Kidney glomerular epithelial cell (primary cell): Measurements from ENCODE around the gene SLC25A29.
"Not testable (repeated sequence)": the region's sequence is repeated elsewhere in the genome, so short reads cannot be mapped to it uniquely, and the experiment has no call there.

ENCODE experiments used
- DNase-seq: peaks from one replicate; lab custom pipeline; 2025; lab: John Stamatoyannopoulos, UW

The SLC25A29 gene

DNA sequence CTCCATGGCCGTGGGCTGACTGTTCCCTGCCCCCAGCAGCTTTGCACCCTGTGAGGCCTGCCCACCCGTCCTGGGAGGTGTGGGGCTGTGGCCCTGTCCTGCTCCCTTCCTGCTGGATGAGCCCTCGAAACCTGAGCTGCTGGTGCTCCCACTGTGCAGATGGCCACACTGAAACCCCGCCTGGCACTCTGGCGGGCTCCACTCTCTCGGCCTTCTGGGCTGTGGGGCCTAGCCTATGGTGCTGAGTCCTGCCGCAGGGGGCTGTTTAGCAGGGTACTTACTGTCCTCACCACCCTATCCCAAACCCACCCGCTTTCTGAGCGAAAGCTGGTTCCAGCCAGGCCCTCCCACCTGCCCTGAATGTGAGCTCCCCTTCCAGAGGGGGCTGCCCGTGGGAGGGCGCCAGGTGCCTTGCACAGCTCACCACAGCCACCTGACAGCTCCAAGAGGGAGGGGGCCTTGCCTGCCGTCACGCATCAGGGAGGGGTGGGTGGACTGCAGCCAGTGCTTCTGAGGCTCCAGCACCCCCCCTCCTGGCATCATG lies 24.2 kb upstream of the SLC25A29 start:
- no peak for DNase-seq

DNA sequence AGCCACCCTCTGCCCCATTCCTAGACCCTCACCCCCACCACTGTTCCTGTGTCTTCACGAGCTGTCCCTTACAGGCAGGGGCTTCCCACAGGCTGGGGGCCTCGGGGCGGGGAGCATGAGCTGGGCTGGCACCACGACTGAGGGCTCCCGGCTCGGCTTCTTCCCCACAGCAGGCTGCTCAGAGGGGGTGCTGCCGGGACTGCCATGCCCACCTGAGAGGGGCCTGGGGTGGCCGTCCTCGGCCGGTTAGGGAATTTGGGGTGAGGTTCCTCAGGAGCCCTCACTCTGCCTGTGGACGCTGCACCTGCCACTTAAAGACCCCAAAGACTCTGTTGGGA lies 23.7 kb upstream of the SLC25A29 start:
- DNase-seq, result no peak

DNA sequence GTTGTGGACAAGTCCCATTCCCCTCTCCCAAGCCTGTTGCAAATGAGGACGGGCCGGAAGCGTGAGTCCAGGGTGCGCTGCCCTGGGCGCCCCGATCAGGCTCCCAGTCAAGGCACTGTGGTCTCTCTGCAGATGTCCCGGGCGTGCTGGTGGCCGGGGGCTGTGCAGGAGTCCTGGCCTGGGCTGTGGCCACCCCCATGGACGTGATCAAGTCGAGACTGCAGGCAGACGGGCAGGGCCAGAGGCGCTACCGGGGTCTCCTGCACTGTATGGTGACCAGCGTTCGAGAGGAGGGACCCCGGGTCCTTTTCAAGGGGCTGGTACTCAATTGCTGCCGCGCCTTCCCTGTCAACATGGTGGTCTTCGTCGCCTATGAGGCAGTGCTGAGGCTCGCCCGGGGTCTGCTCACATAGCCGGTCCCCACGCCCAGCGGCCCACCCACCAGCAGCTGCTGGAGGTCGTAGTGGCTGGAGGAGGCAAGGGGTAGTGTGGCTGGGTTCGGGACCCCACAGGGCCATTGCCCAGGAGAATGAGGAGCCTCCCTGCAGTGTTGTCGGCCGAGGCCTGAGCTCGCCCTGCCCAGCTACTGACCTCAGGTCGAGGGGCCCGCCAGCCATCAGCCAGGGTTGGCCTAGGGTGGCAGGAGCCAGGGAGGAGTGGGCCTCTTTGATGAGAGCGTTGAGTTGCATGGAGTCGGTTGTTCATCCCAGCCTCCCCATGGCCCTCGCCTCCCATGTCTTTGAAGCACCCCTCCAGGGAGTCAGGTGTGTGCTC lies 23.2 kb upstream of the SLC25A29 start:
- DNase-seq, result no peak

DNA sequence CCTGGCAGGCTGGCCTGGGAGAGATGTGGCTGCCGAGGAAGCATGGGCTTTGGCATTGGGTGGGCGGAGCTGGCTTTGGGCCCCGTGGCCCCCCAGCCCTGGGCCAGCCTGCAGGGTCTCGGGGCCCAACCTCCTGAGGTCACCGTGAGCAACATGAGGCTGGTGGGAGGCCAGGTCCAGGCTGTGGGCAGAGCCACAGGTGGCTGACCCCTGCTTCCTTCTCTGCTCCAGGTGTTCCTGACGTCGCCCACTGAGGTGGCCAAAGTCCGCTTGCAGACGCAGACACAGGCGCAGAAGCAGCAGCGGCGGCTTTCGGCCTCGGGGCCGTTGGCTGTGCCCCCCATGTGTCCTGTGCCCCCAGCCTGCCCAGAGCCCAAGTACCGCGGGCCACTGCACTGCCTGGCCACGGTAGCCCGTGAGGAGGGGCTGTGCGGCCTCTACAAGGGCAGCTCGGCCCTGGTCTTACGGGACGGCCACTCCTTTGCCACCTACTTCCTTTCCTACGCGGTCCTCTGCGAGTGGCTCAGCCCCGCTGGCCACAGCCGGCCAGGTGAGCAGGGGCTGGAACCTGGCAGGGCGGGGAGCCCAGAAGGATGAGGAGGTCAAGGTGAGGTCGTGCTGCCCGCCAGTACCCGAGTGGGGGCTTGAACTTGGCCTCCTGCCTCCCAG lies 22.4 kb upstream of the SLC25A29 start:
- no peak for DNase-seq

DNA sequence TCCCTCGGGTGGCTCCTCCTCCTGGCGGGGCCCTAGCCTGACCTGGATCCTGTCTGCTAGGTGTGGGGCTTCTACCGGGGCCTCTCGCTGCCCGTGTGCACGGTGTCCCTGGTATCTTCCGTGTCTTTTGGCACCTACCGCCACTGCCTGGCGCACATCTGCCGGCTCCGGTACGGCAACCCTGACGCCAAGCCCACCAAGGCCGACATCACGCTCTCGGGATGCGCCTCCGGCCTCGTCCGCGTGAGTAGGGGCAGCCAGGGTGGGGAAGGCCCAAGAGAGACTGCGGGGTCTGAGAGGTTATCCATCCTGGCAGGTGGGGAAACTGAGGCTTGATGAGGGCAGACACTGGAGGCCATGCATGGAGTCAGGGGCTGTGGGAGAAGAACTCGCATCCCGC lies 20.9 kb upstream of the SLC25A29 start:
- no peak for DNase-seq

DNA sequence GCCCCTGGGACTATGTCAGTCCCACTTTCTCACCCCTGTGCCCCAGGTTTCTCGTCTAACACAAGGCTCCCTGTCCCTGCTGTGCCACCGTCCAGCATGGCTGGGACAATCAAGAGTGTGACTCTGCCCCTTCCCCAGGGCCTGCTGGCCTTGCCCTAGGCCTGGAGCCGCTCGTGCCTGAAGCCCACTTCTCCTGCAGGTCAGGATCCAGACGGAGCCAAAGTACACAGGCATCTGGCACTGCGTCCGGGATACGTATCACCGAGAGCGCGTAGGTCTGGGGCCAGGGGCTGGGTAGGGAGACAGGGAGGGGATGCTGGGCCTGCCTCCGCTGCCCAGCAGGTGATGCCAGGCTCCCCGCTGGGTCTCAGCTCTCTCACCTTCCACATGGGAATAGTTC lies 19.7 kb upstream of the SLC25A29 start:
- DNase-seq, result no peak

DNA sequence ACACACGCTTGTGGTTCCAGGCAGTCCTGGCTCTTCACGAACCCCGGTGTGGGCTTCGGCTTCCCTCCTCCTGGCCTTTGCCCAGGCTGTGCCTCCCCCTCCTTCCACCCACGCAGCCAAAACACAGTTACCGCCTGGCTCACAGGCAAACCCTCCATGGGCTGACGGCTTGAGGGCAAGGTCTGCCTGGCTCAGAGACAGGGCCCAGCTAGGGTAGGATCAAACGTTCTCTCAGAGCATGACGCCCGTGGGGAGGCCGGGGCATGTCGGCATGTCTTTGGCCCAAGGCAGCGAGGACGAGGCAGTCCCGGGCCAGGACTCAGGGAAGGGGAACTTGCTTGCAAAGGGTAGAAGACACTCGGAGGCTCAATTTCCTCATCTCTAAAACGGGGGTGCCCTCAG lies 19.0 kb upstream of the SLC25A29 start:
- no peak for DNase-seq

DNA sequence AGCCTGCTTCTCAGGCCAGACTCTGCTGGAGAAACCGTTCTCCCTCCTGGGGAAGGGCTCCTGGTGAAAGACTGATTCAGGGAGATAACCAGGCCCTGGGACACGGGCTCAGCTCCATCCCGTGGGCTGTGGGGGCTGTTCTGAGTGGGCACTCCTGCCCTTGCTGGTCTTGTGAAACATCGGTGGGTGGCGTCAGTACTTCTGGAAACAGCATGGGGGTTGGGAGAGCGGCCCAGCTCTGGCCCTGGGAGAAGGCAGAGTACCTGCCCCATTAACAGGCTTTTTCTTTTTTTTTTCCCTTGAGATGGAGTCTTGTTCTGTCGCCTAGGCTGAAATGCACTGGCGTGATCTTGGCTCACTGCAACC lies 17.7 kb upstream of the SLC25A29 start:
- DNase-seq, result no peak

DNA sequence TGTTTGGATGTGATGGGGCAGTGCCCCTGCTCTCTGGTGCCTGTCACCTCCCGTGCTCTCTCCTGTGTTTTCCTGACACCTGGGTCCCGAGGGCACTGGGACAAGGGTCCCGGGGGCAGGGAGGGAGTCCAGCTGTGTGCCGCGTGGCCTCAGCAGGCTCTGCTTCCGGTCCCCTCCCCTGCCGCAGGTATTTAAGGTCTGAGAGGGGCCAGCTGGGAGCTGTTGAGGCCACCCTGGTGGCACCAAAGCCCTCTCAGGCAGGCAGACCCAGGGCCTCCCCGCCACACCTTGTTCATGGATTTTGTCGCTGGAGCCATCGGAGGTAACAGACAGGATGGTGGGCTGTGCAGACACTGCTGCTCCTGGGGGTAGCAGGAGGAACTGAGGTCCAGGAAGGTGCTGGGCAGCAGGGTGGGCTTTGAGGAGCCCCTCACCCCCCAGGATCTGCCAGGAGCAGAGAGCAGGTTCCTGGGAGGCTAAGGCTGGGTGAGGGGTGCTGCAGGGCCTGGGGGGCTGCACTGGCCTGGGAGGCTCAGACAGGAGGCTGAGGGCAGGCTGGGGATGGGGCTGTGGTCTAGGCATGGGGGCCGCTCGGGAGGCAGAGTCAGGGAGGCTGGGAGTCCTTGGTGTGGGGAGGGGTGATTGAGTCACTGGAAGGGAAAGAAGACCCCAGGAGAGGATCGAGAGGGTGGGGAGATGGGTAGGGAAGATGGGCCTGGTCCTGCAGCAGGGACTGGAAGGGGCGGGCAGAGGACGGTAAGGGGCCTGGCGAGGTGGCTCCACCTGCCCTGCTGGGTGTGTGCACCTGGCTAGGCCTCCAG lies 17.1 kb upstream of the SLC25A29 start, which contains the start of gene SLC25A47:
SLC25A47 (plus strand) TSS at position 219 of the 821 bp plus-strand sequence; CDS start at position 295, 76 bp downstream.
- DNase-seq, result no peak

DNA sequence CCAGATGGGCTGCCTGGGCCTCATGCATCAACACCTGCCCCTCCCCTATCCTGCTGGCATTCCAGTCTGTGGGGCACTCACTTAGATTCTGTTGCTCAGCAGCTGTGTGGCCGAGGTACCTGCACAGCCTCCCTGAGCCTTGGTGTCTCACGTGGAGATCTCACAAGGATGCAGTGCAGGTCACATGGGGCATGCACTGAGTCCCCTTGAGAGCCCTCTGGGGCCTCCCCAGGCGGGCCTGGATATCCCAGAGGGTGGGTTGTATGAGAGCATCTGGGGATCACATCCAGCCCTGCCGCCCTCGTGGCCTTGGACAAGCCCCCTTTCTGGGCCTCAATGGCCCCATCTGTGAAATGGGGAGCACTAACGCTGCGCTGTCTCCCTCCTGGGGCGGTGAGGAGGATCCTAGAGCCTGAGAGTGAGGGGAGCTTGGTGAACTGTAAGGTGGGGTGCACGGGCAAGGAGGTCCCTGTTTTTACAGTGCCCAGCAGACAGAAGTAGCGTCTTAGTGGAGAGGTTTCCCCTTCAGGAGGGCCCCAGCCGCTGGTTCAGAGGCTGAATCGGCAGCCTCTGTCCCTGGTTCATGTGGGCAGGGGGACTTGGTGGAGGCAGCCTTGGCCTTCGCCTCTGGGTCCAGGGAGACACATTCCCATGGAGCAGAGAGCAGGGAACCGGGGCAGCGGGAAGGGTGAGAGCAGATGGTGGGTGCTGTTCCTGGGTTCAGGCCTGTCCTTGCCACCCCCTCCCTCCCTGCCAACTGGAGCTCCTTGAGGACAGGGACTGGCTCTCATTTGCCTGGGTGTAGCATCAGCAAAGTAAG lies 16.1 kb upstream of the SLC25A29 start:
- DNase-seq, result no peak

DNA sequence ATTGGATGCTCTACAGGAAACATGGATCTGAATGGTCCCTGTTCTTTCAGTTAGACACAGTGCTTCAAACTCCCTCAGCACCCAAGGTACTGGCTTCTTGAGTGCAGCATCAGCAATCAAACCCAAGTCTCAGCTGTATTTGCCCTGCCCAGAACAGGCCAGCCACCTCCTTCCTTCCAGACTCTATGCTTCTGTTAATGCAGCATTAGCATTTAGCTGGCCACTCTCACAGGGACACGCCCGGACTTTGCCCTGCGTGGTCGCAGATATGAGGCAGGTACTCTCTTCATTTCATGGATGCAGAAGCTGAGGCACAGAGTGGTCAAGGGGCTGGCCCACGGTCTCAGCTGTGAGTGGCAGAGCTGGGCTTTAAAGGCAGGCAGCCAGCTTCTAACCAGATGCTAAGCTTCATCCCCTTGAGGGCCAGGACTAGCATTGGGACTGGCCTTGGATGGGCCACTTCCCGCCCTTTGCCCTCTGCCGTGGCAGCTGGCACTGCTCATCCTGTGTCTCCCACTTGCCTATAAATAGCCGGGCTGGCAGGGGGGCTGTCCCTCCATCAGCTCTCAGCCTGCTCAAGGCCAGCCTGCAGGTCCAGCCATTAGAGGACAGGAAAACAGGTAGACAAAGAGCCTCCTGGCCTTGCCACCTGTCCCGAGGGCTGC lies 15.4 kb upstream of the SLC25A29 start:
- no peak for DNase-seq

DNA sequence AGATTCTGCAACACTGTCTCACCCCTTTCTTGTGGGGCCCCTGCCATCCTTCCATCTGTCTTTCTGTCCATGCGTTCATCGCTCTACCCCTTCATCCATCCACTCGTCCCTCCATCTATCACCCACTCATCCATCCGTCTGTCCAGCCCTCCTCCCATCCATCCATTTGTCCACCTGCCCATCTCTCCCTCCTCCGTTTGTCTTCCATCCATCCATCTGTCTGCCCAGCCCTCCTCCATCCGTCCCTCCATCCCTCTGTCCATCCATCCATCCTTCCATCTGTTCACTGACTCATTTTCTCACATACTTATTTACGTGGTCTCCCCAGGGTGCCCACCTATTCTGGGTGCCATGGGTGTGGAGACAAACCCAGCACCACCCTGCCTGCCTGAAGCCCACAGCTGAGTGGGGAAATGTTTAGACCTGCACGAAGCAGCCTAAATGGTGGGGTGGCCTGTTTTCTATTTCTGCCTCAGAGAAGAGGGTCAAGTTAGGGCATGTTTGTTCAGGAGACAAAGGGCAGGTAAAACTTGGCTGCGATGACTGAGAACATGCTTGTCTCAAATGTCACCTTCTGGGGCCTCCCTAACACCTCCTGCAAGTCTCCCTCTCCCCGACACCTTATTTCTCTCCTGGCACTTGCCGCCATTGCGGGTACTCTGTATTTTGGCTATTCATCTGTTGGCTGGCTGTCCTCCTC lies 14.1 kb upstream of the SLC25A29 start:
- DNase-seq, result no peak

DNA sequence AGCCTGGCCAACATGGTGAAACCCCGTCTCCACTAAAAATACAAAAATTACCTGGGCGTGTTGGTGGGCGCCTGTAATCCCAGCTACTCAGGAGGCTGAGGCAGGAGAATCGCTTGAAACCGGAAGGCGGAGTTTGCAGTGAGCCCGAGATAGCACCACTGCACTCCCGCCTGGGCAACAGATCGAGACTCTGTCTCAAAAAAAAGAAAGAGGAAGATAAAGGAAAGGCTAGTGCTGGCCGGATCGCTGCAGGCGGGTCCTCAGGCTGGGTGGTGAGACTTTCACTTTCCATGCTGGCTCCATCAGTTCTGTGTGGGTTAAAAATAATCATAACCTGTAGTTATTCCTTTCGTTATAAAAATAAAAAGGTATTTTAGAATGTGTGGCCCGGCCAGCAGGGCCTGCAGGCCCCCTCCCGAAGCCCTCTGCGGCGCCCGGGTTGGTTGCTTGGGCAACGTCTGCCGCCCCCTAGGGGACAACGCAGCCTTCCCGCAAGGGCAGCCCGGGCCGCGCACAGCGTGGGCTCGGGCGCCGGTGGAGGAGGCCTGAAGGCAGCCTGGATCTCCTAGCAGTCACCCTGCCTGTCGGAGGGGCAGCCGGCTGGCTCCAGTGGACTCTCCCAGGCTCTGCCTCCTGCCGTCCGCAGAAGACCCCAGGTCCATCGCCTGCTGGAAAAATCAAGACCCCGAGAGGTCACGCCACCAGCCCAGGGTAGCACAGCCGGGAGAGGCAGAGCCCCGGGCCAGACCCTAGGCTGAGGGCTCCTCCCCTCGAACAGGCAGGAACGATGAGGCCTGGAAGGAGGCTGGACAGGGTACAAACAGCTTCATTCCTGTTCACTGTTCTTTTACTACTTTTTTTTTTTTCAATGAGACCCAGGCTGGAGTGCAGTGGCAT lies 11.9 kb upstream of the SLC25A29 start:
- DNase-seq, result no peak

DNA sequence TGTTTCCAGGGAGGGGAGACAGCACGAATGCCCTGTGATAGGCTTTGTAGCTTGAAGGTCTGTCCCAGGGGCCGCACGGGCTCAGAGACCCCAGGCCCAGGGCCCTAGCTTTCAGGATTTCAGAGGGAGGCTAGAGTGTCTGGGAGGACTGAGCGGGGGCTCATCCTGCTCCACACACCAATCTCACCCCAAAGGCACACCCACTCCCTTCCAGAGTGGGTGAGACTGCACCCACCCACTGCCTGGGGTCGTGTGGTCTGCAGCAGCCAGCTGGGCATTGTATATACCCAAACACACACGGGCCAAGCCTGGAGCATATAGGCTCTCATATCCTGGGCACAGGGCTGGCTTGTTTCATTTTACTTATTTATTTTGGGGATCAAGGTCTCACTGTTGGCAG lies 11.1 kb upstream of the SLC25A29 start:
- DNase-seq, result no peak

DNA sequence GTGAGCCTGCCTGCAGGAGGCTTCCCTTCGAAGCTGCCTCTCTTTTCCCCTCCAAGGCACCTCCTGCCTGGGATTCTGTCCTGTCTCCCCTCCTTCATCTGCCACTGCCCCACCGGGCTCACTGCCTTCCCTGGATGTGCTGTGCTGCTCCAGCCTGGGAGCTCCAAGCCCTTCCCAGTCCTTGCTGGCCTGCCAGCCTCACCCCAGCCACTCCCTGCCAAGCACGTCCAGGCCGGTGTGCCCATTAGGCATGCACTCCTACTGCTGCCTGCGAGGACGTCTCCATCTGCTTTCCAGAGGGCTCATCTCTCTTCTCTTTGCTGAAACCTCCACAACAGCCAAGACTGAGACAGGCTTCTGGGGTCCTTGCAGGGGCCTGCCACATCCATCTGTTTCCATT lies 8.5 kb upstream of the SLC25A29 start:
- no peak for DNase-seq

DNA sequence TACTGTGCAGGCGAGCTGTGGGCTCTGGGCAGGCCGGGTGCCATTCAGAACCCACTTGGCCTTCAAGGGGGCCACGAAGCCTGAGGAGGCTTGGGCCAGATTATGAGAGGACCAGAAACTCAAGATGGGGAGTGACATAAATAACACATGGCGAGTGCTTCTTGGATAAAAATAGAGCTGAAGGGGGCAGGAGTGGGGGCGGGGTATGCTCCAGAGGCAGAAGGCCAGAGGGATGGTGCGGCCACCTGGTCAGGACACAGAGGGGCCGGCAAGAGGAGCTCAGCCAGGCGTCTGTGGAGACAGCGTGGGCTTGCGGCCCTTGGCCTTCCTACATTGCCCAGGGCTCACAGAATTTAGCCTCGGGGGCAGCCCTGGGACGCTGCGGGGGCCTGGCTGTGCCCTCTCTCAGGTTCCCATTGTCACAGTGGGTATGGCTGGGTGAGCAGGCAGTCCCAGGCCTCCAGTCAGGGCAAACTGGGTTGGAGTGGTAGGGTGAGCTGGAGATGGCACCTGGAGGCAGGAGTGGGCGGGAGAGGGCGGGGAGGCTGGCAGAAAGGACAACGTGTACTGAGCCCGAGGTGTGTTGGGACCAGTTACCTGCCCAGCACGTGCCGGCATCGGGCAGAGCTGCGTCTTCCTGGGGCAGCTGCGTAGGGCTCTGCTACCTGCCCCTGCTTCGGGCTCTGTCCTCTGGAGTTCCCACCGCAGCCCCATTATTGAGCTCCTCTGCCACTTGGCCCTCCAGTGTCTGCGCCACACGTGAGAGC lies 7.4 kb upstream of the SLC25A29 start:
- DNase-seq, result no peak

DNA sequence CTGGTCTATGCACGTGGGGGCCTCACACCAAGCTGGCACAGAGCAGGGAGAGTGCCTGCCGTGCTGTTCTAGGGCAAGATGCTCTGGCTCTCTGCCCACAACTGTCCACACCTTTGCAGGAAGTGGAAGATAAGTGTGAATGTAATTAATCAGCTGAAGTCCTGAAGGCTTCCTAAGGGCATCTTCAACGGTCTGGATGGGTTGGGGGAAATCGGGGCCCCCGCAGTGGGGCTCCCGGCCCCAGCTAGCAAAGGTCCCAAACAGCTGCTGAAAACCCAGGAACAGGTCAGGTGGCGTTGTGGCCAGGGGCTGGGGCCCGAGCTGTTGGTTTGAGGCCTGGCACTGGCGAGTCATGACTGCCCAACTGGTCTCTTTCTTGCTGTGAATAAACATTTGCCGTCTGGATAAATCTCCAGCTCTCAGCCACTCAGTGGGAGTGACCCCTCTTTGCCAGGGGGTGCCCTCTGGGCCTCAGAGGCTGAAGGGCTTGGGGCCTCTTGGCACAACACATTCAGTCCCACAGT lies 6.7 kb upstream of the SLC25A29 start:
- DNase-seq, result no peak

DNA sequence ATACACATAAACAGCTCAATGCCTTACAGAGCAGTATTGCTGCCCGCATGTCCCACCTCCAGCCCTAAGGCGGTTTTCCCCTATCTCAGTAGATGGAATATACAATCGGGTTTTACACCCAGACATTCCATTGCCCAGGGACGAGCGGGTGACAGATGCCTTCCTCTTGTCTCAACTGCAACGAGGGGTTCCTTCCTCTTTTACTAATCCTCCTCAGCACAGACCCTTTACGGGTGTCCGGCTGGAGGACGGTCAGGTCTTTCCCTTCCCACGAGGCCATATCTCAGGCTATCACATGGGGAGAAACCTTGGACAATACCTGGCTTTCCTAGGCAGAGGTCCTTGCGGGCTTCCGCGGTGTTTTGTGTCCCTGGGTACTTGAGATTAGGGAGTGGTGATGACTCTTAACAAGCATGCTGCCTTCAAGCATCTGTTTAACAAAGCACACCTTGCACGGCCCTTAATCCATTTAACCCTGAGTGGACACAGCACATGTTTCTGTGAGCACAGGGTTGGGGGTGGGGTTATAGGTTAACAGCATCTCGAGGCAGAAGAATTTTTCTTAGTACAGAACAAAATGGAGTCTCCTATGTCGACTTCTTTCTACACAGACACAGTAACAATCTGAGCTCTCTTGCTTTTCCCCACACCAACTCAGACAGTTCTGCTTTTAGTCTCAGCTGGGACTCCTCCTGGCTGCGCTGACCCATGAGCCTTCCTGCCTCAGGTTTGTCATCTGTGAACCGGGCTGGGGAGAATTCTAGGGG lies 6.0 kb upstream of the SLC25A29 start:
- not testable (repeated sequence) for DNase-seq
